CD14-positive monocyte (primary cell): Measurements from ENCODE around the gene PSMG4. TPM values are rescaled to one million over a fixed set of nuclear protein-coding genes. Genes with fewer than 3 reads are reported as not detected.

Experiments used
- DNase-seq, 3 donors: peaks; one replicate each; pipeline ENCODE4 v3.0.0-alpha.2; 2011 to 2022
- H2AFZ ChIP-seq: 2 replicates; pipeline ENCODE4 v1.6.0; 2012; ENCODE audit warnings: mild to moderate bottlenecking, low read depth, low read length, inconsistent platforms; ENCODE audit not compliant: insufficient read depth, poor library complexity, severe bottlenecking
- H3K27ac ChIP-seq, 2 donors: 1 replicate in 1 of 2; 2 replicates in 1 of 2; pipeline ENCODE4 v1.5.1; 2012 to 2013; ENCODE audit warnings: low read length in 2 of 2, control low read depth in 1 of 2, inconsistent platforms in 1 of 2, low read depth in 1 of 2, mild to moderate bottlenecking in 1 of 2
- H3K27me3 ChIP-seq, 2 donors: one replicate each; pipeline versions ENCODE4 v1.6.0 to v1.6.1; 2011 to 2013; ENCODE audit warnings: low read length in 2 of 2; ENCODE audit not compliant: control insufficient read depth in 2 of 2, insufficient read depth in 2 of 2
- H3K36me3 ChIP-seq, 2 donors: replicated peaks in 1 of 2; 1 replicate in 1 of 2; 2 replicates in 1 of 2; pipeline versions ENCODE4 v1.5.1 to v1.6.1; 2012 to 2013; ENCODE audit warnings: low read length in 2 of 2, control low read depth in 1 of 2, inconsistent platforms in 1 of 2, mild to moderate bottlenecking in 1 of 2; ENCODE audit not compliant: insufficient read depth in 2 of 2, control insufficient read depth in 1 of 2
- H3K4me1 ChIP-seq, 2 donors: 1 replicate in 1 of 2; 2 replicates in 1 of 2; pipeline versions ENCODE4 v1.5.1 to v1.6.1; 2012 to 2013; ENCODE audit warnings: low read length in 2 of 2, control low read depth in 1 of 2, inconsistent platforms in 1 of 2, mild to moderate bottlenecking in 1 of 2, moderate library complexity in 1 of 2; ENCODE audit not compliant: insufficient read depth in 2 of 2, control insufficient read depth in 1 of 2
- H3K4me2 ChIP-seq: replicated peaks from 2 replicates; pipeline ENCODE3; 2012; ENCODE audit warnings: low read length, moderate library complexity, mild to moderate bottlenecking; ENCODE audit not compliant: poor library complexity, severe bottlenecking; ENCODE audit errors: extremely low read depth
- H3K4me3 ChIP-seq, 3 experiments: fragments of 200-600 bp in 1 of 3; sonication (generic) in 1 of 3; replicated peaks in 1 of 3; 1 replicate in 2 of 3; 2 replicates in 1 of 3; pipeline ENCODE4 v1.5.1; 2011 to 2013; ENCODE audit warnings: low read length in 3 of 3, mild to moderate bottlenecking in 3 of 3, control low read depth in 2 of 3, low read depth in 2 of 3, inconsistent platforms in 1 of 3, moderate library complexity in 1 of 3
- H3K79me2 ChIP-seq: 2 replicates; pipeline ENCODE4 v1.6.0; 2012; ENCODE audit warnings: mild to moderate bottlenecking, control low read depth, inconsistent platforms, low read length, moderate library complexity; ENCODE audit not compliant: insufficient read depth
- H3K9ac ChIP-seq: 2 replicates; pipeline ENCODE4 v1.6.0; 2017; ENCODE audit warnings: low read length, mild to moderate bottlenecking; ENCODE audit not compliant: insufficient read depth, poor library complexity, severe bottlenecking
- H3K9me3 ChIP-seq, 2 donors: replicated peaks in 1 of 2; 1 replicate in 1 of 2; 2 replicates in 1 of 2; pipeline versions ENCODE4 v1.5.1 to v1.6.1; 2012 to 2013; ENCODE audit warnings: low read length in 2 of 2, control low read depth in 1 of 2; ENCODE audit not compliant: control insufficient read depth in 1 of 2, insufficient read depth in 1 of 2
- H4K20me1 ChIP-seq: 2 replicates; pipeline ENCODE4 v1.6.0; 2012; ENCODE audit warnings: mild to moderate bottlenecking, low read length, control low read depth, moderate library complexity; ENCODE audit not compliant: insufficient read depth
- H3K27ac Mint-ChIP-seq, 7 donors: one replicate each; pipeline ENCODE4 v1.8.0; 2020; ENCODE audit warnings: mild to moderate bottlenecking in 7 of 7, mixed read lengths in 7 of 7, moderate library complexity in 6 of 7, inconsistent platforms in 2 of 7
- H3K27me3 Mint-ChIP-seq, 3 donors: one replicate each; pipeline ENCODE4 v1.8.0; 2021 to 2022; ENCODE audit warnings: low read depth in 3 of 3, mild to moderate bottlenecking in 3 of 3, mixed read lengths in 3 of 3, moderate library complexity in 3 of 3, inconsistent platforms in 1 of 3
- H3K36me3 Mint-ChIP-seq, 2 donors: one replicate each; pipeline ENCODE4 v1.8.0; 2020; ENCODE audit warnings: mixed read lengths in 2 of 2, inconsistent platforms in 1 of 2, mild to moderate bottlenecking in 1 of 2
- H3K4me1 Mint-ChIP-seq: one replicate; pipeline ENCODE4 v1.8.0; 2020; ENCODE audit warnings: mild to moderate bottlenecking, mixed read lengths
- H3K4me3 Mint-ChIP-seq, 2 donors: one replicate each; pipeline ENCODE4 v1.8.0; 2020; ENCODE audit warnings: mild to moderate bottlenecking in 2 of 2, mixed read lengths in 2 of 2, moderate library complexity in 1 of 2
- H3K9me3 Mint-ChIP-seq, 7 donors: one replicate each; pipeline ENCODE4 v1.8.0; 2020 to 2022; ENCODE audit warnings: mixed read lengths in 7 of 7, mild to moderate bottlenecking in 6 of 7, moderate library complexity in 6 of 7, inconsistent platforms in 2 of 7
- CTCF ChIP-seq: fragments of 200-600 bp; IDR thresholded peaks from one replicate; pipeline ENCODE4 v1.8.0; 2022; ENCODE audit warnings: antibody characterized with exemption, mild to moderate bottlenecking
- WGBS: methylation state at CpG from one replicate; pipeline ENCODE4 v1.1.5; 2013; ENCODE audit warnings: missing lambda C conversion rate; ENCODE audit not compliant: insufficient coverage; 5-methylcytosine and 5-hydroxymethylcytosine counted together
- intact Hi-C, 2 donors: fragments of 100-400 bp; cut with micrococcal nuclease; formaldehyde crosslinking; loops; one replicate each; pipeline versions ENCODE4 v1.15.0 to v1.15.1; 2023
- polyA plus RNA-seq, 3 donors: library from polyadenylated mRNA; depleted of rRNA in 1 of 3; unstranded in 2 of 3; stranded (reverse) in 1 of 3; fragments of 300-500 nt in 2 of 3; fragments of >200 nt in 1 of 3; fragmentation: Illumina TruSeq in 2 of 3; gene quantifications; 1 replicate in 2 of 3; 2 replicates in 1 of 3; pipeline ENCODE4 v1.2.3, GENCODE V29; 2012 to 2021

Gene PSMG4
- polyA plus RNA-seq, 3 donors: 23.6 to 31.1 (median 27.9) TPM

DNA sequence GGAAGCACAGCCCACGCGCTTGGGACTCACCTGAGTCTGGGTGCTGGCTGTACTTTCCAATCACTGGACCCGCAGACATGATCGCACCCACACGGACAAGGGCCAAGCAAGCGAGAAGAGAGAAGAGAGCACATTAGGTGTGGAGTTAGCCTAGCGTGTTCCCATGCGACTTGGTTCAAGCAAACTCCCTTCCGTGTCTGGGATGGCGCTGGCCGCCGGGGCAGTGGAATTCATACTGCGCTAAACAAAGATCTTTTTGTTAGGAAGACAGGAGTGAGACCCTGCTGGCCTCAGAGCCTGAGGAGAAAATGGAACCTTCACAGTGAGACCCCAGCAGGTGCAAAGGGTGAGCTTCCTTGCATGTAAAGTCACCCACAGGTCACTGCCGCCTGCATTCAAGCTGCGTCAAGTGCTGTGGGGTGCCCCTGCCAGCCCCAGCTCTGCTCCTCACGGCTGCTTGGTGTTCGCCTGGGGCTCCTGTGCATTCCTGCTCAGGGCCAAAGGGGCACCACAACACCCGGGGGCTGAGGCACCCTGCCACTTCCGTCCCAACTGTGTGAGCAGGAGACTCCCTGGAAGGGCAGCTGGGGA, 26.4 kb downstream of the PSMG4 start:
- no peak overlapping the region for H3K4me2 ChIP-seq
- DNase-seq: no peak
- H3K4me1 ChIP-seq: no peaks in the 10 kb centered on the region
- 98% methylated on average over 19 of the region's 19 CpGs for WGBS
- Mint-ChIP-seq H3K4me1 (no peaks in the 10 kb centered on the region), H3K9me3 (no peaks in the 10 kb centered on the region), H3K4me3 (no peak overlapping the region), H3K27me3 (peaks cover 0 to 8% (median 1%) of the 10 kb centered on the region in 3 donors), H3K27ac (no peak overlapping the region), H3K36me3 (no peaks in the 10 kb centered on the region)
- H3K27me3 ChIP-seq: no peaks in the 10 kb centered on the region
- H3K4me3 ChIP-seq: no peak overlapping the region
- H3K27ac ChIP-seq: no peak overlapping the region
- no peaks in the 10 kb centered on the region for H4K20me1 ChIP-seq
- TF ChIP-seq CTCF: no peak
- H3K9ac ChIP-seq: no peak overlapping the region
- H3K36me3 ChIP-seq: no peaks in the 10 kb centered on the region
- no peak overlapping the region for H2AFZ ChIP-seq
- intact Hi-C loops: no loop called here
- H3K9me3 ChIP-seq: no peaks in the 10 kb centered on the region
- no peaks in the 10 kb centered on the region for H3K79me2 ChIP-seq

DNA sequence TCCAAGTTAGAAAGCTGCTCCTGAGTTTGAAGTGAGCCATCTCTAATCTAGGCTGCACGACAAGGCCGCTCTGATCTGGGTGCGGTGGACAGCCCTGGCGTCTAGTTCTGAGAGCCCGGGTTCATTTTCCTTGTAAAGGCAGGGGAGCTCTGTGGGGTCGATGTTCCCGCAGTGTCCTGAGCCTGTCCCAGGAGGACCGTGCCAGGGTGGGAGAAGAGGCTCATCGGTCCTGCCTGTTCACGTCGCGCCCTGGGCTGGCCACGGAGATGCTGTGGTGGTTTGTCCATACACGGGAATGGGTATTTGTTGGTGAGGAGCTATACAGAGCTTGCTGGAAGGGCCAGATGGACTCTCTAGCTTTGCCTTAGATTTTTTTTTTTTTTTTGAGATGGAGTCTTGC, 27.0 kb downstream of the PSMG4 start:
- intact Hi-C loops: no loop called here
- Histone ChIP-seq H3K9me3 (no peaks in the 10 kb centered on the region), H2AFZ (no peak overlapping the region), H3K79me2 (no peaks in the 10 kb centered on the region), H3K27me3 (no peaks in the 10 kb centered on the region), H3K27ac (no peak overlapping the region), H3K4me3 (no peak overlapping the region), H3K4me2 (no peak overlapping the region), H3K9ac (no peak overlapping the region), H3K4me1 (no peaks in the 10 kb centered on the region), H3K36me3 (no peaks in the 10 kb centered on the region), H4K20me1 (no peaks in the 10 kb centered on the region)
- Mint-ChIP-seq H3K27me3 (peaks cover 0 to 8% (median 1%) of the 10 kb centered on the region in 3 donors), H3K36me3 (no peaks in the 10 kb centered on the region), H3K4me1 (no peaks in the 10 kb centered on the region), H3K9me3 (peaks cover 0 to under 1% (median 0%) of the 10 kb centered on the region in 7 donors), H3K4me3 (no peak overlapping the region), H3K27ac (no peak overlapping the region)
- no peak for DNase-seq
- 88% methylated on average over 13 of the region's 14 CpGs for WGBS
- TF ChIP-seq CTCF: no peak
